Uterus (tissue), 4 donors: Measurements from ENCODE around the gene ATXN10. TPM values are rescaled to one million over a fixed set of nuclear protein-coding genes. Genes with fewer than 3 reads are reported as not detected.

Source experiments
- DNase-seq, 2 donors: peaks; one replicate each; pipeline ENCODE4 v3.0.0-alpha.2; 2019 to 2020
- H3K27ac ChIP-seq, 2 donors: fragments of 200-600 bp; sonication (generic); 1 replicate in 1 of 2; 2 replicates in 1 of 2; pipeline ENCODE4 v1.5.1; 2016 to 2018
- H3K27me3 ChIP-seq, 2 donors: fragments of 200-600 bp; sonication (generic); one replicate each; pipeline ENCODE4 v1.5.1; 2018 to 2019; ENCODE audit warnings: control low read depth in 1 of 2
- H3K36me3 ChIP-seq, 2 donors: fragments of 200-600 bp; sonication (generic); one replicate each; pipeline ENCODE4 v1.5.1; 2019; ENCODE audit warnings: control low read depth in 1 of 2
- H3K4me1 ChIP-seq, 2 donors: fragments of 200-600 bp; sonication (generic); one replicate each; pipeline ENCODE4 v1.5.1; 2018 to 2019; ENCODE audit warnings: control low read depth in 1 of 2
- H3K4me3 ChIP-seq, 2 donors: fragments of 200-600 bp; sonication (generic); 1 replicate in 1 of 2; 2 replicates in 1 of 2; pipeline ENCODE4 v1.5.1; 2018 to 2019; ENCODE audit warnings: mild to moderate bottlenecking in 1 of 2
- H3K9me3 ChIP-seq, 2 donors: fragments of 200-600 bp; sonication (generic); one replicate each; pipeline ENCODE4 v1.5.1; 2019; ENCODE audit warnings: control low read depth in 1 of 2
- CTCF ChIP-seq, 4 experiments: fragments of 200-600 bp in 2 of 4; fragments of 450-650 bp in 2 of 4; sonication (generic) in 2 of 4; IDR thresholded peaks; one replicate each; pipeline ENCODE4 v1.5.1; 2016 to 2019; ENCODE audit warnings: antibody characterized with exemption in 4 of 4, mild to moderate bottlenecking in 2 of 4, moderate library complexity in 1 of 4
- POLR2A ChIP-seq, 2 donors: fragments of 450-650 bp; IDR thresholded peaks; one replicate each; pipeline ENCODE4 v1.6.1; 2016; ENCODE audit warnings: antibody characterized with exemption in 2 of 2, mild to moderate bottlenecking in 1 of 2, moderate library complexity in 1 of 2
- intact Hi-C: fragments of 100-400 bp; cut with DNase I; formaldehyde crosslinking; loops from one replicate; pipeline ENCODE4 v1.15.1; 2023; ENCODE audit warnings: low total_unique reads
- total RNA-seq, 4 donors: library from RNA; depleted of rRNA in 3 of 4; stranded (reverse); fragments of >200 nt in 3 of 4; gene quantifications; one replicate each; pipeline versions ENCODE4 v1.1.0 to v1.2.4, GENCODE V29; 2014 to 2023
- donor health status: DM: yes; HTN: yes; CAD: no.

ATXN10 gene
- total RNA-seq, 4 donors from 2014 or later, result 251 to 258 (median 253) TPM

GRCh38 chr22:45836418-45837169 lies 165.0 kb downstream of the ATXN10 start:
- intact Hi-C loops, result no loop called here
- H3K4me1 ChIP-seq, result no peaks in the 10 kb centered on the region
- H3K36me3 ChIP-seq, result no peaks in the 10 kb centered on the region
- DNase-seq, result no peak
- no peak overlapping the region for H3K27ac ChIP-seq
- no peaks in the 10 kb centered on the region for H3K9me3 ChIP-seq
- no peaks in the 10 kb centered on the region for H3K27me3 ChIP-seq
- TF ChIP-seq POLR2A (IDR thresholded peaks at IDR 0.05), result no peak
- no peak for TF ChIP-seq CTCF (IDR thresholded peaks at IDR 0.05)
- no peak overlapping the region for H3K4me3 ChIP-seq

GRCh38 chr22:45837508-45837907 lies 165.9 kb downstream of the ATXN10 start:
- no peak for DNase-seq
- Histone ChIP-seq H3K9me3 (no peaks in the 10 kb centered on the region), H3K4me3 (no peak overlapping the region), H3K27me3 (no peaks in the 10 kb centered on the region), H3K36me3 (no peaks in the 10 kb centered on the region), H3K27ac (no peak overlapping the region), H3K4me1 (no peaks in the 10 kb centered on the region)
- TF ChIP-seq POLR2A (IDR thresholded peaks at IDR 0.05) (no peak), CTCF (IDR thresholded peaks at IDR 0.05) (no peak)
- intact Hi-C loops, result no loop called here

GRCh38 chr22:45838305-45838887 lies 166.8 kb downstream of the ATXN10 start:
- Histone ChIP-seq H3K27ac (no peak overlapping the region), H3K9me3 (no peaks in the 10 kb centered on the region), H3K4me1 (no peaks in the 10 kb centered on the region), H3K36me3 (no peaks in the 10 kb centered on the region), H3K4me3 (no peak overlapping the region), H3K27me3 (no peaks in the 10 kb centered on the region)
- no peak for DNase-seq
- TF ChIP-seq CTCF (IDR thresholded peaks at IDR 0.05) (no peak), POLR2A (IDR thresholded peaks at IDR 0.05) (no peak)
- intact Hi-C loops, result no loop called here

- Histone ChIP-seq H3K9me3 (no peaks in the 10 kb centered on the region), H3K4me1 (no peaks in the 10 kb centered on the region), H3K27me3 (no peaks in the 10 kb centered on the region), H3K27ac (no peak overlapping the region), H3K36me3 (no peaks in the 10 kb centered on the region), H3K4me3 (no peak overlapping the region)
- intact Hi-C loops, result no loop called here
- DNase-seq, result no peak
- no peak for TF ChIP-seq POLR2A (IDR thresholded peaks at IDR 0.05)
- TF ChIP-seq CTCF (IDR thresholded peaks at IDR 0.05), result no peak
These were observed 168.8 kb downstream of the ATXN10 start for GRCh38 chr22:45840483-45840882.

- TF ChIP-seq CTCF (IDR thresholded peaks at IDR 0.05) (no peak), POLR2A (IDR thresholded peaks at IDR 0.05) (no peak)
- no peaks in the 10 kb centered on the region for H3K9me3 ChIP-seq
- no peak for DNase-seq
- H3K4me3 ChIP-seq, result no peak overlapping the region
- no peak overlapping the region for H3K27ac ChIP-seq
- intact Hi-C loops, result no loop called here
- no peaks in the 10 kb centered on the region for H3K4me1 ChIP-seq
- H3K27me3 ChIP-seq, result no peaks in the 10 kb centered on the region
- H3K36me3 ChIP-seq, result no peaks in the 10 kb centered on the region
These were observed 170.8 kb downstream of the ATXN10 start for GRCh38 chr22:45842291-45842991.
